Mucosa of gallbladder (tissue), 1 donor: ENCODE results near the gene TTF1. TPM values are rescaled to one million over a fixed set of nuclear protein-coding genes. Genes with fewer than 3 reads are reported as not detected.

Experiments
- DNase-seq: peaks from one replicate; pipeline ENCODE4 v3.0.0-alpha.2; 2020; ENCODE audit warnings: low spot score
- total RNA-seq: library from RNA; stranded (reverse); gene quantifications from one replicate; pipeline ENCODE4 v1.2.1, GENCODE V29; 2021
- donor health status: DM: no; HTN: no; CAD: no.

The TTF1 gene
- 12.5 TPM for total RNA-seq

- peak; percentile 92 for DNase-seq
Observed at GRCh38 chr9:132406554-132407122, at the start of gene TTF1. TSS of gene TTF1 (minus strand) at chr9:132406840. CDS start at chr9:132402821, 4,019 bp downstream.

- no peak for DNase-seq
Observed at GRCh38 chr9:132456241-132456640, 49.6 kb upstream of the TTF1 start.

- no peak for DNase-seq
Observed at GRCh38 chr9:132451276-132451675, 44.6 kb upstream of the TTF1 start.

- DNase-seq: no peak
Observed at GRCh38 chr9:132447902-132448301, 41.3 kb upstream of the TTF1 start.

- DNase-seq: no peak
Observed at GRCh38 chr9:132447346-132447745, 40.7 kb upstream of the TTF1 start.

GRCh38 chr9:132446887-132447286 is 40.2 kb upstream of the TTF1 start:
- DNase-seq: no peak

GRCh38 chr9:132443951-132444607 is 37.4 kb upstream of the TTF1 start:
- DNase-seq: no peak

- DNase-seq: no peak
Observed at GRCh38 chr9:132441404-132441803, 34.8 kb upstream of the TTF1 start.

- no peak for DNase-seq
Observed at GRCh38 chr9:132440735-132441134, 34.1 kb upstream of the TTF1 start.

GRCh38 chr9:132439153-132439552 is 32.5 kb upstream of the TTF1 start:
- DNase-seq: no peak

- DNase-seq: no peak
Observed at GRCh38 chr9:132434881-132435280, 28.2 kb upstream of the TTF1 start.

GRCh38 chr9:132430998-132431397 is 24.4 kb upstream of the TTF1 start:
- no peak for DNase-seq

- DNase-seq: no peak
Observed at GRCh38 chr9:132426639-132427414, 20.2 kb upstream of the TTF1 start.

GRCh38 chr9:132425675-132426062 is 19.0 kb upstream of the TTF1 start:
- no peak for DNase-seq

- no peak for DNase-seq
Observed at GRCh38 chr9:132424857-132425674, 18.4 kb upstream of the TTF1 start.

GRCh38 chr9:132423503-132423902 is 16.9 kb upstream of the TTF1 start:
- no peak for DNase-seq

- DNase-seq: no peak
Observed at GRCh38 chr9:132422574-132422973, 15.9 kb upstream of the TTF1 start.

- DNase-seq: no peak
Observed at GRCh38 chr9:132418726-132419363, 12.2 kb upstream of the TTF1 start.

- DNase-seq: no peak
Observed at GRCh38 chr9:132415181-132415580, 8.5 kb upstream of the TTF1 start.

GRCh38 chr9:132414731-132415130 is 8.1 kb upstream of the TTF1 start:
- DNase-seq: no peak

GRCh38 chr9:132413926-132414325 is 7.3 kb upstream of the TTF1 start:
- DNase-seq: no peak

GRCh38 chr9:132412089-132412488 is 5.4 kb upstream of the TTF1 start:
- no peak for DNase-seq
